NCI-H2029 treated with DMSO at 0.1 percent for 48 hours (cell line): ENCODE measurements around the gene ZMYM2.

Source experiments
- DNase-seq: peaks from one replicate; lab custom pipeline; 2025; lab: John Stamatoyannopoulos, UW

The ZMYM2 gene

DNA sequence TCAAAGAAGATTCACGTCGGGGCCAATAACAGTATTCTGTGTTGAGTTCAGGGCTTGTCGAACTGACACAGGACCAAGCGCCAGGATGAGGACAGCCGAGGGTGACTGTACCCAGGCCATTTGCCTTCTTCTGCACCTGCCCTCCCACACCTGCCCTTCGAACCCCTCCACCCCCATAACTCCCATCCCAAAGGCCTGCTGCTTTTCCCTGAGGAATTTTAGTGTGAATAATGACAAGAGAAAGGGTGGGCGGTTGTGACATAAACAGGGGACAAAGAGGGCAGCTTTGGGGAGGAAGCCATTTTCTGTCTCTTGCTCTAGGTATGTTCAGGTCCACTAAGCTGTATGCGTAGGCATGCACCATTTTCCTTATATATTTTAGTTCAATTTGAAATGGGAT is 176.2 kb downstream of the ZMYM2 start:
- no peak for DNase-seq

DNA sequence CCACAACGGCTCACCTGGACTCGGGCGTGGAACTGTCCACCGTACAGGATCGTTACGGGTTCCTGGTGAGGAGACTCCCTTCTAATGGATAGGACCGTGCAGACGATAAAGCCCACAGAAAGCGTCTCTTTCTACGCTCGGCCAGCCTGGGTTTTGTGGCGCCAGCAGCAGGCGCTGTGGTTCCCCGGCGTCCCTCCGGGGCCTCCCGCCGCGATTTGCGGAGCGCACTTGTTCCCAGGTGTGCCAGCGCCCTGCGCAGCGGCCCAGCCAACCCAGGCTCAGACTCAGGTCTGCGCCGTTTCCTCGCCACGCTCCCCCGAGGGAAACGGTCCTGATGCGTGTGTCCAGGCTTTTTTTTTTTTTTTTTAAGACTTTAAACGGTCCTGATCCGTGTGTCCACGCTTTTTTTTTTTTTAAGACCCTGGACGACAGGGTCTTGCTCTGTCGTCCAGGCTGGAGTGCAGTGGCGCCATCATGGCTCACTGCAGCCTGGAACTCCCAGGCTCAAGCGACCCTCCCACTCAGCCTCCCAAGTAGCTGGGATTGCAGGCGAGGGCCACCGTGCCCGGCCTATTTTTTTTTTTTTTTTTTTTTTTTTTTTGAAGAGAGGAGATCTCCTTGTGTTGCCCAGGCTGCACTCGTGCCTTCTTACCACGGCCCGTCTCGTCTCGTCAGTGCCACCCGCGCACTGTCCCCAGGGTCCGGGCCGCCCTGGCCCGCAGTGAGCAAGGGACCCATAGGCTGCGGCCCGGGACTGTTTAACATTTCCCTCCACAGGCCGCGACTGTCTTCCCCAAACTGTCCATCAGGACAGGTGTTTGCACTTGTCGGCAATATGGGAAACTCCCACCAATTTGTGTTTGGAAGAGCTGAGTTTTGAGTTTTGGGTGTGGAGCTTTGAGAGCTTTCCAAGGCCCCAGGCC is 178.5 kb downstream of the ZMYM2 start:
- DNase-seq: no peak

DNA sequence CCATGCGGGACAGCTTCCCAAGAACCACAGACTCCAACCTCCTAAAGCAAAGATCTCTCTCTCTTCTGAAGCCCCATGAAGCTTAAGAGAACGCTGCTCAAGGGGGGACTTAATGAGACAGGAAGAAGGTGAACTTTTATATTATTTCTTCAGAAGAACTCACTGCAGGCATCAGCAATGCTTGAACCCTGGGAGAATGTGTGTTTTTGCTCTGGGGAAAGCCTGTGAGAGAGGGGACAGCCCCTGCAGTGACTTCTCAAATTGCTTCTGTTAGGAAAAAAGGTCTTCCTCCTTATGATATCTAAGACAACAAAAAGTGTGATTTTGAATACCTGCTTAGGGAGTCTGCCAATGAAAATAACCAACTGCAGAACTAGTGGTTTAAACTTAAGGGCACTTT is 179.3 kb downstream of the ZMYM2 start:
- DNase-seq: no peak

DNA sequence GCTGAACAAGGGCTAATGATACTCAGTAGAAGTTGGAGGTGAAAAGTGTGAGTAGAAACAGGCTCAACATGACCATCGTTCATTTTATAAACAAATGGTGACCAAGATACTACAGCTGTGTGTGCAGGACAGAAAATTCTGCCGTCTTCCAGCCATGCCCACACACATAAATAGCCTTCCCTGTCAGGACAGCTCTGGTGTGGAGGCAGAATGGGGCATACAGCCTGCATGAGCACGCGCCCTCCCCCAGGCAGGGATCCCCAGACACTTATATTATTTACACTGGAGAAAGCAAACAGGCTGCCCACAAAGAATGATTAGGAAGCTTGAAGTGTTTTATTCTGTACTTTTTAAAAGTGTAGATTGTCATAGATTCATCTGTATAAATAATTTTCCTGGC is 182.0 kb downstream of the ZMYM2 start:
- no peak for DNase-seq
